ENCODE results near the gene LY6G5C.

Gene LY6G5C

GRCh38 chr6:31680226-31681134 is at the start of gene LY6G5C:
Gene LY6G5C, minus strand, starts transcription at chr6:31681067. Its CDS starts 694 bp downstream, at chr6:31680373.
- peak; percentile 68 for DNase-seq

GRCh38 chr6:31729979-31730630 is 49.2 kb upstream of the LY6G5C start:
- no peak for DNase-seq

GRCh38 chr6:31729515-31729978 is 48.7 kb upstream of the LY6G5C start:
- peak; percentile 58 for DNase-seq

- no peak for DNase-seq
These were observed 48.1 kb upstream of the LY6G5C start, which contains the start of gene DDAH2 for GRCh38 chr6:31728767-31729514. Gene DDAH2, minus strand, starts transcription at chr6:31729299. Its CDS starts 138 bp downstream, at chr6:31729161.

- no peak for DNase-seq
These were observed 47.1 kb upstream of the LY6G5C start for GRCh38 chr6:31727717-31728671.

GRCh38 chr6:31727034-31727716 is 46.3 kb upstream of the LY6G5C start:
- no peak for DNase-seq

- DNase-seq: no peak
These were observed 44.9 kb upstream of the LY6G5C start for GRCh38 chr6:31725502-31726350.

- no peak for DNase-seq
These were observed 43.3 kb upstream of the LY6G5C start for GRCh38 chr6:31723980-31724691.

GRCh38 chr6:31723245-31723979 is 42.5 kb upstream of the LY6G5C start, which contains the start of gene MPIG6B:
Gene MPIG6B, plus strand, starts transcription at chr6:31723373. Its CDS starts 11 bp downstream, at chr6:31723384.
- no peak for DNase-seq

GRCh38 chr6:31722173-31722572 is 41.3 kb upstream of the LY6G5C start:
- no peak for DNase-seq

GRCh38 chr6:31721351-31722020 is 40.6 kb upstream of the LY6G5C start, which contains the start of gene LY6G6C:
Gene LY6G6C, minus strand, starts transcription at chr6:31721746. Its CDS starts 67 bp downstream, at chr6:31721679.
- no peak for DNase-seq

- no peak for DNase-seq
These were observed 39.4 kb upstream of the LY6G5C start for GRCh38 chr6:31720196-31720770.

- DNase-seq: no peak
These were observed 38.1 kb upstream of the LY6G5C start for GRCh38 chr6:31719001-31719400.

GRCh38 chr6:31718265-31718664 is 37.4 kb upstream of the LY6G5C start:
- no peak for DNase-seq

- DNase-seq: no peak
These were observed 36.8 kb upstream of the LY6G5C start for GRCh38 chr6:31717499-31718222.

- DNase-seq: no peak
These were observed 34.4 kb upstream of the LY6G5C start, which contains the start of gene LY6G6D for GRCh38 chr6:31715022-31715958. Gene LY6G6D, plus strand, starts transcription at chr6:31715348. Its CDS starts 8 bp downstream, at chr6:31715356.

Data from DMS 273 treated with DMSO at 0.1 percent for 48 hours (cell line).